ENCODE data around the gene PLA2G15.

DNA sequence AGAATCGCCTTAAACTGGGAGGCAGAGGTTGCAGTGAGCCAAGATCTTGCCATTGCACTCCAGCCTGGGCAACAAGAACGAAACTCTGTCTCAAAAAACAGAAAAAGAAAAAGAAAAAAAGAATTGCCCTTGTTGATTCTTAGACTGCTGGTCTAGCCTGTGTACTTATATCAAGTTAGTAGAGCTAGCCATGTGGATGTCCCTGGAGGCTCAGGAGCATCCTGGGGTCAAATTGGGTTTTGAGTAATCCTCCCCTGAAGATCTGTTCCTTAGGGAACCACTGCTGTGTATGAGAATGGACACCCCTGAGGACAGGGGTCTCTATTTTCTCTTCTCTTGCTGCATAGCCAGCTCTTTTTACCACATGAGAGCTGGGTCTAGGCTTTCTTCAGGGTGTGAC is 44.0 kb downstream of the PLA2G15 start:
- TF ChIP-seq TP53 (CRISPR knock-in tag; IDR thresholded peaks at IDR 0.05): no peak
- TF ChIP-seq, protein P1, sequence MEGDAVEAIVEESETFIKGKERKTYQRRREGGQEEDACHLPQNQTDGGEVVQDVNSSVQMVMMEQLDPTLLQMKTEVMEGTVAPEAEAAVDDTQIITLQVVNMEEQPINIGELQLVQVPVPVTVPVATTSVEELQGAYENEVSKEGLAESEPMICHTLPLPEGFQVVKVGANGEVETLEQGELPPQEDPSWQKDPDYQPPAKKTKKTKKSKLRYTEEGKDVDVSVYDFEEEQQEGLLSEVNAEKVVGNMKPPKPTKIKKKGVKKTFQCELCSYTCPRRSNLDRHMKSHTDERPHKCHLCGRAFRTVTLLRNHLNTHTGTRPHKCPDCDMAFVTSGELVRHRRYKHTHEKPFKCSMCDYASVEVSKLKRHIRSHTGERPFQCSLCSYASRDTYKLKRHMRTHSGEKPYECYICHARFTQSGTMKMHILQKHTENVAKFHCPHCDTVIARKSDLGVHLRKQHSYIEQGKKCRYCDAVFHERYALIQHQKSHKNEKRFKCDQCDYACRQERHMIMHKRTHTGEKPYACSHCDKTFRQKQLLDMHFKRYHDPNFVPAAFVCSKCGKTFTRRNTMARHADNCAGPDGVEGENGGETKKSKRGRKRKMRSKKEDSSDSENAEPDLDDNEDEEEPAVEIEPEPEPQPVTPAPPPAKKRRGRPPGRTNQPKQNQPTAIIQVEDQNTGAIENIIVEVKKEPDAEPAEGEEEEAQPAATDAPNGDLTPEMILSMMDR (IDR thresholded peaks at IDR 0.05): no peak

Data from WTC11 (cell line).